ENCODE data around the gene PGK2.

Gene PGK2

GRCh38 chr6:49736017-49736508 lies 51.0 kb downstream of the PGK2 start:
- no peak for DNase-seq (ENCODE audit: low read depth)
